NCI-H1092 (cell line): ENCODE measurements around the gene DNAJC5.
"Not testable (repeated sequence)": the region's sequence is repeated elsewhere in the genome, so short reads cannot be mapped to it uniquely, and the experiment has no call there.

Source experiments
- DNase-seq: peaks from one replicate; lab custom pipeline; 2025; lab: John Stamatoyannopoulos, UW

Gene DNAJC5

GRCh38 chr20:63956664-63957003 is 61.7 kb downstream of the DNAJC5 start:
- no peak for DNase-seq

DNA sequence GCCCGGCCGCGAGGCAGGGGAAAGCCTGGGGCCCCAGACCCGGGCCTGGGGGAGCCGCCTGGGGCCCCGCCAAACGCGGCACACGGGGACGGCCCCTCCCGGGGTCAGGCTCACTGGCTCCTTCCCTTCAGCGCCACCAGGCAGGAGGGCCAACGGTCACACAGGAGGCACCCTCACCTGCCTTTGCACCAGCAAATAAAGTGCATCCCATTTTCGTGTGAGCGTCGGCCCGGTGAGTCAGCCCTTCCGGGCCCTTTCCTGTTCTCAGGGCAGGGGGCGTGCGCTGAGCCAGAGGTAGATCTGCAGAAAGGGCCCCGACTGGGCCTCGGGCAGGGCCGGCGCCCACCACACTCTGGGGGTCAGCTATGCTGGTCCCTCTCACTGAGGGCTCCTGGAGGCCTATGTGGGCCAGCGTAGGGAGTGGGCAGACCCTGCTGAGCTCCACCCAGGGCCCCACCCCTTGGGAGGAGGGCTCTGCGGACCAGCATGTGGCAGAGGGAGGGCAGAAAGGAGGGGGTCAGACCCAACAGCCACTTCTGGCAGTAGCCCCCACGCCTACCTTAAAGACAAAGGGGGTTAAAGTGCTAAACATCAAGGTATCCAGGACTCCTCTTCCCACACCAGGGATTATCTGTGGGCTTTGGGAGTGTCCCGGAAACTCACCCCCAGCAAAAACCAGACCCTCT is 62.2 kb downstream of the DNAJC5 start:
- DNase-seq: no peak

DNA sequence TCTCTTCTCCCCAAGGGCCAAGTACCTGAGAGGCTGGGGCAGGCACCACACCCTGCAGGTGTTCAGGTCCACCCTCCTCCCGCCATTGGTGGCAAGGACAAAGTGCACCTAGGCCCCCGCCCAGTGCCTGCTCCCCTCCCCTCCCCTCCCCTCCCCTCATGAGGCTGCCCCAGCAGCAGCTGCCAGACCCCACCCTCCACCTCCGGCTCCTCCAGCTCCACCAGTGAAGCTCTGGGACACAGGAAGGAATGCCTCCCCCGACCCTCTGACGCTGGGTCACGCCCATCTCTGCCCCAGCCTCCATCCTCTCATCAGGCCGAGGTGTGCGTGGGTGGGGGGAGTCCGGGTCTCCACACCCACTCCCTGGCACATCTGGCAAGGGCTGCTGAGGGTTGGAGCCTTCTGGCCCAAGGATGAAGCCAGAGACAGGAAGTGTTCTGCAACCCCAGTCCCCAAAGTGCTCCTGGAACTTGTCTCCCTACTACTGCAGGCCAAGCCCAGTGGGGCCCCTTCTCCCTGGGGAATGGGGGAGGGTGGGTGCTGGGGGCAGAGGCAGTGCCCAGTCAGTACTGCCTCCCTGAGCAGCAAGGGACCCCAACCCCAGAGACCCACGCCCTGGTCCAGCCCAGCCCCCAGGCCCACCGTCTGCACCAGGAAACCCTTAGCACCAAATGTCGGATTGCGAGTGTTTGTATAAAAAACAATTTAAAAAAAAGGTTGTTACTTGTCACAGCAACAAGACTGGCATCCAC is 62.9 kb downstream of the DNAJC5 start:
- no peak for DNase-seq

GRCh38 chr20:63958471-63958870 is 63.5 kb downstream of the DNAJC5 start:
- no peak for DNase-seq

GRCh38 chr20:63958964-63959698 is 64.2 kb downstream of the DNAJC5 start:
- DNase-seq: no peak

GRCh38 chr20:63959699-63960075 is 64.8 kb downstream of the DNAJC5 start:
- no peak for DNase-seq

DNA sequence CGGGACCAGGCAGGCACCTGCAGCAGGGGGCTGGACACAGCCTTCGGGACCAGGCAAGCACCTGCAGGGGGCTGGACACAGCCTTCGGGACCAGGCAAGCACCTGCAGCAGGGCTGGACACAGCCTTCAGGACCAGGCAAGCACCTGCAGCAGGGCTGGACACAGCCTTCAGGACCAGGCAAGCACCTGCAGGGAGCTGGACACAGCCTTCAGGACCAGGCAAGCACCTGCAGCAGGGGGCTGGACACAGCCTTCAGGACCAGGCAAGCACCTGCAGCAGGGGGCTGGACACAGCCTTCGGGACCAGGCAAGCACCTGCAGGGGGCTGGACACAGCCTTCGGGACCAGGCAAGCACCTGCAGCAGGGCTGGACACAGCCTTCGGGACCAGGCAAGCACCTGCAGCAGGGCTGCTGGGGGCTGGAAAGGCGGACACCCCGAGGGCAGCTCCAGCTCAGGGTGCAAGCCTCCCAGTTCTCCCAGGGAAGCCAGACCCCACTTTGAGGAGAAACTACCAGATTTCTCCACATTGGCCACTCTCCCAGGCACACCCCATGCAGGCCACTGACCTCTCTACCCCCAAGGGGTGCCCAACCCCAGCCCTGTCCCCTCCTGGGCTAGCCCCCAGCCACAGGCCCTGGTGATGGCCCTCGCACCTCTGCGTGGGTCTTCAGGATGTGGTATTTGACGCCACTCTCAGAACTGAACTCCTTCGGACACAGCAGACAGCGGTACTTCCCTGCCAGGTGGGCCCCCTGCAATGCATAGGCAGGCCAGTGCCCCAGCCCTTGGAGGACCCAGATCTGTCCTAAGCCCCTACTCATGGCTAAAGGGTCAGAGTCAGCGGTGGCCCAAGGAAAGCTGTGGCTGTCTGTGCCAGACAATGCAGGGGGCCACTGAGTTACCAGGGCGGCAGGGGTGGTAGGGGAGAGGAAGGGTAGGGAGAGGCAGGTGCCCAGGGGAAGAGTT is 66.0 kb downstream of the DNAJC5 start:
- not testable (repeated sequence) for DNase-seq

DNA sequence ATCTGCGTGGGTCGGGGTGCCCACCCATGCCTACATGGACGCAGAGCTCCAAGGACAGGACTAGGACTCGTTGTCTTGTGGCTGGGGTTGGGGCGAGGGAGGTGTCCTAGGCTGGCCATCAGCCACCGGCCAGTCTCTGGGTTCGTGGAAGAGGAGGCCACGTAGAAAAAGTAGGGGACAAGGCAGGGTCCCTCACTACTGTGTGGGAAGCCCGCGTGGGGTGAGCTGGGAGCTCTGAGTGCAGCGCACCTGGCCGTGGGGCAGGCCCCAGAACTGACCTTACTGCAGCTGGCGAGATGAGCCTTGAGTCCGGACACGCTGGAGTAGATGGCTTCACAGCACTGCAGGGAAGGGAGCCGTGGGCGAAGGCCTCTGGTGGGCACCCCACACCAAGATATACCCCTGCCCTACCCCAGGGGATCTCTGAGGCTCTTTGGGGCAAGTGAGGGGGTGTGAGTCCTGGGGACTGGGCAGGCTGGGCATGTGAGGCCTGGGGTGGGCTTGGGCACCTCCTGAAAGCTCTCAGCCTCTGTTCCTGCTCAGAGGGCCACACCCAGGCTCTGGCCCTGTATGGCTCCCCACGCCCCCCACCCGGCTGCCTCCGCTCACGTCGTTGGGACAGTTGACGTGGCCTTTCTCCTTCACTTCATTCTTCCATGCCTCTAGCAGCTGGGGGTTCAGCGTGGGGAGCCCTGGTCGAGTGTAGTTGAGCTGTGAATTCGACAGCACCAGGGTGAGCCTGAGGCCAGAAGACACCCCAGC is 66.9 kb downstream of the DNAJC5 start:
- no peak for DNase-seq

- DNase-seq: no peak
Observed at GRCh38 chr20:63962426-63963347, 67.8 kb downstream of the DNAJC5 start.

GRCh38 chr20:63963348-63963741 is 68.4 kb downstream of the DNAJC5 start:
- no peak for DNase-seq

- DNase-seq: no peak
Observed at GRCh38 chr20:63963784-63964301, 68.9 kb downstream of the DNAJC5 start.

GRCh38 chr20:63964412-63964811 is 69.5 kb downstream of the DNAJC5 start:
- DNase-seq: no peak

- no peak for DNase-seq
Observed at GRCh38 chr20:63966172-63966943, 71.4 kb downstream of the DNAJC5 start.

GRCh38 chr20:63966944-63967322 is 72.0 kb downstream of the DNAJC5 start:
- no peak for DNase-seq

DNA sequence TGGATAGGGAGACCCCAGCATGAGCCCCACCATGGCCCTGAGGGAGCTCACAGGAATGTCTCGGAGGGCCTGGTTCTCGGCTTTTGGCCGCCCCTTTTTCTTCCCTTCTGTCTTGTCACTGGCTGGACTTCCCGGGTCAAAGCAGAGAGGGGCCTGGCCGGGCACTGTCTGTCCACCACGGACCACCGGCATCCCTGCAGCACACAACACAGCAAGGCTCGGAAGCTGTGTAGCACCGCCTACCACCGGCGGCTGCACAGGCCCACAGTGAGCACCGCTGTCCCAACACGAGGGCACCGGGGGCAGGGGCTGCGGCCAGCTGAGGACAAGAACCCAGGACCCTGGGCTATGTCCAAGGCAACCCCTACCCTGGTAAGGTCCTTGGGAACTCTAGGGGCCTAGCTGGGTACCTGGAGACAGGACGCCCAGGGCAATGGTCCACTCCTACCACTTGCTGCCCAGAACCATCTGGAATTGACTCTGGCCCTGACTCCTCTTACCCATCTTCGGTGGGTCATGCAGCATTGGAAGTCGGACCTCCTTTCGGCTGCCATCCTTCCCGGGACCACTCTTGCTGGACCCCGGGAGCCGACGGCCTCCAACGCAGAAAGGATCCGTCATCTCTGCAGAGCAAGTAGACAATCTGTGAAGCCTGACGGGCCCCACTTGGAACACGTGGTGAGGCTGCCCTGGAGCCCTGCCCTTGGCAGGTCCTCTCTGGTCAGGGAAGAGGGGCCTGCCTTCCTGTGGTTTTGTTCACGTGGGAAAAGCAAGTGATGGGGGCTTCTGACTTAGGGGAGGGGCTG is 72.6 kb downstream of the DNAJC5 start:
- DNase-seq: no peak

- DNase-seq: no peak
Observed at GRCh38 chr20:63968136-63968927, 73.4 kb downstream of the DNAJC5 start.
